UCSD-AML1 (cell line): ENCODE data around the gene FAM83G.

Experiments
- DNase-seq: peaks from one replicate; lab custom pipeline; 2025; ENCODE audit not compliant: unreplicated experiment; lab: John Stamatoyannopoulos, UW

Gene FAM83G

GRCh38 chr17:18970582-18971480 lies 33.7 kb downstream of the FAM83G start:
- no peak for DNase-seq

GRCh38 chr17:18968945-18969887 lies 35.3 kb downstream of the FAM83G start:
- no peak for DNase-seq

DNA sequence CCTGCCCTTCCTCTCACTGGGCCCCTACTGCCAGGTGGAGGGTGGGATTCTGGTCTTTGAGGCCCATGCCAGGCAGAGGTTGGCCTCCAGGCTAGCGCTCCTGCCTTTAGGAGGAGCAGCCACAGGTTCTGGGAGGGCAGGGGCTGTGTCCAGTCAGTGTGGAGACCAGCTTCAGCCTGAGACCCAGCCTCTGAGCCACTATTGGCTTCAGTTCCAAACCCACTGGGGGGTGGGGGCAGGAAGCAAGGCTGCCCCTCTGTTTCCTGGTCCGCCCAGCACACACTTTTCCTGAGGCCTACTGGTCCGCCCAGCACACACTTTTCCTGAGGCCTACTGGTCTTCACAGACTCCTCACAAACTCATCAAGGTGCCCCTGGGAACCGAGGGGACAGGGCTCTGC lies 36.2 kb downstream of the FAM83G start:
- DNase-seq, result peak; percentile 81

- no peak for DNase-seq
Measured at GRCh38 chr17:18967916-18968315, 36.6 kb downstream of the FAM83G start.

DNA sequence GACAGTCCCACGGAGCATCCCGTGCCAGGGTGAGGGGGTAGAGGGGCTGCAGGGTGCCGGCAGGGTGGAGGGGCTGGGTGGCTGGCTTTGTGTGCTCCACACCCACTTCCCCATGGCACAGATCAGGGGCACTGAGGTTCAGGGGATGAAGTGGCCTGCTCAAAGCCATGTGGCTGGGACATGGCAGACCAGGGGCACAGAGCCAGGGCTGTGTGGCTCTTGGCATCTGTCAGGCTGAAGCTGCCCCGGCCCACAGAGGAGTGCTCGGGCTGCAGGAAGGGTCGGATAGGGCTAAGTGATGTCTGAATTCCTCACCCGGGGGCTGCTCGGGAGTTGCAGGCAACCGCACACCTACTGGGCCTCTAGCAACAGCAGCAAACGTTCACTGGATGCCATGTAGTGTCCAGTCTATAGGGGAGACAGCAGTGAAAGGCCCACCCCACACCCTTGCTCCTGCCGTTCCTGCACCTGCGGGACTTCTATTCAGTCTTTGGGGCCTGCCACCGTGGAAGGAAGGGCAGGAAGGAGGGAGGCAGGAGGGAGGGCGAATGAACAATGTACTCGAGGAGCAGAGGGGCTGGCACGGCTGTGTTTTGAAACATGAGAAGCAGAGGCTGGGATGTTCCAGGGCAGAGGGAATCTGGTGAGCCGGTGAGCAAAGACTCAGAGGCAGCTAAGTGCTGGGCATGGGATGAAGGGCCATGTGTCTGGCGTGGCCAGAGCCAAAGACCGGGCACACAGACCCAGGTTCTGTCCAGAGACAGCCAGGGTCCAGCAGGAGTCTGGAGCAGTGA lies 37.5 kb downstream of the FAM83G start:
- no peak for DNase-seq

DNA sequence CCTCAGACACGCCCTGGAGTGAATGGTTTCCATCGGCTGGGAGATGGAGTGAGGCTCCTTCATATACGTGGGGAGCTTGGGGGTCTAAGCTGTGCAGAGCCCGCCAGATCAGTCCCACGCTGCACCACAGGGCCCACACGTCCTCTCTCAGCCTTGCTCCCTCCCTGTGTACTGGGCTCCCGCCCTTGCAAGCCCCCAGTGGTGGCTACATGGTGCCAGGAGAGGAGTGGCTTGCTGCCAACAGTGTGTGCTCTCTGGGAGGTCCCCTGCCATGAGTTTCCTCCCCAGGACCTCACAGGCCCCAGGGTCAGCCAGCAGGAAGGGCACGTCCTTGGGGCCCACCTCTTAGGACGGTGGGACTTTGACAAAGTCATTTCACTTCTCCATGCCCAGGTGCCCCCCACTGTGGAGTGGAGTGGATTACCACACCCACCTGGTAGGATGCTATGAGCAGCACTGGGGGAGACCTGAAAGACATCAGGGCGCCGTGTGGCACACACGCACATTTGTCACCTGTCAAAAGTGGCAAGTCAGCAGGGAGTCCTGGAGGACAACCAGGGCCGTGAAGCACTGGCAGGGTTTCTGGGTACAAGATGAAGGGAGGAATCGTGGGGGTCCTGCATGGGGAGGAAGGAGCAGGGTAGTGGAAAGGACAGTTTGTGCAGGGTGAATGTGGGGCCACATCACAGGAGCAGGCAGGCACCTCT lies 38.9 kb downstream of the FAM83G start:
- DNase-seq, result no peak

GRCh38 chr17:18964550-18964949 lies 40.0 kb downstream of the FAM83G start:
- no peak for DNase-seq

DNA sequence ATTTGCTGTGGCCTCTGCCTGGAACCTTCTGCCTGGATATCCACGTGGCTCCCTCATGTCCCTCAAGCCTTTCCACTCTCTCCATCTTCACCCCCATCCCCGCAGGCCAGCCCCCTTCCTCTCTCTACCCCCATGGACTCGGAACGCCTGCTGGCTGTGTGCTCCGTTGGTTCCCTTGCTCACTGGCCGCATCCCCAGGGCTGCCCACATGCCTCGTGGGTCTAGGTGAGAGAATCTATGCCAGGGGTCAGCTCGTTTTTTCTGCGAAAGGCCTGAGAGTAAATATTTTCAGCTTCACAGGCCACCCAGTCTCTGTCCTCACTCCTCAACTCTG lies 40.6 kb downstream of the FAM83G start:
- no peak for DNase-seq

GRCh38 chr17:18963126-18964017 lies 41.2 kb downstream of the FAM83G start:
- DNase-seq, result no peak

- DNase-seq, result no peak
Measured at GRCh38 chr17:18962494-18962815, 42.1 kb downstream of the FAM83G start.

- DNase-seq, result no peak
Measured at GRCh38 chr17:18961634-18962493, 42.7 kb downstream of the FAM83G start.

DNA sequence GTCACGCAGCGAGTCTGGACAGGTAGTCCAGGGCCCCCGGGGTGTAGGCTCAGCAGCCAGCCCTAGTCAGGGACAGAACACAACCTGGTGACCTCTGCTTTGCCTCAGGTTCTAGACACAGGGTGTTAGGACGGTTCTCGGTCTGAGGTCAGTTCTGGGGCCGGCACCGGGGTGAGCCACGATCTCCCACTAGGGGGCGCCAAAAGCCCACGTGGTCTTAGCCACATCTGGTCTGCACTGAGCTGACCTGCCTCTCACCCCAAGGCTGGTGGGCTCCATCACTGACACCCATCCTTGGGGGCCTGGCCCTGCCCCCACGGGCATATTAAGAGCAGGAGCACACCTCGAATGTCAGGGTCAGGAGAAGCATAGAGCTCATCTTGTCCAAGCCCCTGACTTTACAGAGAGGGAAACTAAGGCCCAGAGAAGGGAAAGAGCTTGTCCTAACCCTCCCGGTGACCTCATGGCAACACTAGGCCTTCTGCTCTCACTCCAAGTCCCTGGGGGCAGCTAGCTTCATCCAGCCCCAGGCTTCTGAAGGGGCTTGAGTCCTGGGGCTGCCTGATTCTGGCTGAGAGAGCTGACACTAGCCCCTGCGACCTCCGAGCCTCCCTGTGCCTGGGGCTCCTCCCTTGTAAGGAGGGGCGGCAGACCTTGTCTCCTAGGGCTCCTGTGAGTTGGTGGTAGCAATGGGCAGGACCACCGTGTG lies 43.6 kb downstream of the FAM83G start:
- peak; percentile 82 for DNase-seq

GRCh38 chr17:18960241-18960665 lies 44.3 kb downstream of the FAM83G start:
- no peak for DNase-seq

DNA sequence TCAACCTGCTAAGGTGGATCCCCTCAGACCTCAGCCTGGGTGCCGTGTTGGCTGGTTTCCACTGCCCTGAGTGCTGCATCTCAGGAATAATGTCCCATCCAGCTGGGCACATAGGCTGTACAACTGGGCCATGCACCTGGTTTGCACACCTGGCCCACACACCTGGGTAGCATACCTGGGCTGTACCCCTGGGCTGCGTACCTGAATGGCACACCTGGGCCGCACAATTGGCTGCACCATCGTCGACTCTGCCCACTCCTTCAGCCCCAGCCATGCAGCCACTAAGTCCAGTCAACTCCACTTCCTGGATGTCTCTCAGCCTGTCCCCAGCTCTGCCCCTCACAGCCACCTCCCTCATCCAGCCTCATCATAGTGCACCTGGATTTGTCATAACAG lies 44.7 kb downstream of the FAM83G start:
- no peak for DNase-seq

DNA sequence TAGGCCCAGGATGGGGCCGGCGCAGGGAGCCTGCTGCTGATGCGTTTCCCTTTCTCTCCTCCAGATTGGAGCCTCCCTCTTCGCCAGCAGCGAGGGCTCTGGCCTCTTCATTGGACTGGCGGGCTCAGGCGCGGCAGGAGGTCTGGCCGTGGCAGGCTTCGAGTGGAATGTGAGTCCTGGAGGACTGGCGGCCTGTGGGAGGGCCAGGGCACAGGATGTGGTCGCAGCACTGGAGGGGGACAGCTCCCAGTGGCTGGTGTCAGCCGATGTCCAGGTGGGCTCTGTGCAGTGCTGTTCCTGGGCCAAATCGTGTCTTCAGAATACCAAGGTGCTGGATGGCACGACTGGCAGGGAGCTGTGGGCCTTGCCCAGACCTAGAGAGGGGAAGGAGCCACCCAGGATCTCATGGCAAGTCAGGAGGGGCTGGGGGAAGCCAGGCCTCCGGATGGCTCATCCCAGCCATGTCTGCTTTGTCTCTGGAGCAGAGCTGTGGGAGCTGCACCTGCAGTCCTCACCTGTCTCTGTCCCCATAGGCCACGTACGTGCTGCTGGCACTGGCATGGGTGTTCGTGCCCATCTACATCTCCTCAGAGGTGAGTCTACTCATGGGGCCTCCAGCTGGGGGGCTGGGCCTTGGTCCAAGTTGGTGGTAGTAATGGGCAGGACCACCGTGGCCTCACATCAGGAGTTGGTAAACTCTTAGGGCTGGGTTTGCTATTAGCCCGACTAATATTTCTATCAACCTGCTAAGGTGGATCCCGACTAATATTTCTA lies 45.3 kb downstream of the FAM83G start:
- no peak for DNase-seq

DNA sequence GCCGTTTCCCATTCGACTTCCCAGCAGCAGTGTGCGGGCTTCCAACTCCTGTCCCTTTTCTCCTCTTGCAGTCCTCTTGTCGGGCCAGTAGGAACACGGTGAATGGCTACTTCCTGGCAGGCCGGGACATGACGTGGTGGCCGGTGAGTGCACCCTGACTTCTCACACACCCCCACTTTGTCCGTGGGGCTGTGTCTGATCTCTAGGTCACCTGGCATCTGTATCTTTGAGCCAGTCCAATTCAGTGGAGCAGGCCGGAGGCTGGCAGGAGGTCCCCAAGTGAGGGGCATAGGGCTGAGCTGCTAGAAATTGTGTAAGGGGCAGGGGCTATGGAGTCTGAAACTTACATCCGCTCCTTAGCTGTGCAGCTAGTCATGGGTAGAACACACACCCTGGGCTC lies 46.0 kb downstream of the FAM83G start:
- DNase-seq, result no peak

GRCh38 chr17:18957831-18958230 lies 46.7 kb downstream of the FAM83G start:
- no peak for DNase-seq
